GM19043 (cell line): Measurements from ENCODE around the gene PDF.
"Not testable (repeated sequence)": the region's sequence is repeated elsewhere in the genome, so short reads cannot be mapped to it uniquely, and the experiment has no call there.

ENCODE experiments used
- ATAC-seq: cut with Tn5 transposase; IDR thresholded peaks from one replicate; pipeline ENCODE4 v1.9.1; 2021; ENCODE audit warnings: low read depth; ENCODE audit not compliant: unreplicated experiment

The PDF gene

DNA sequence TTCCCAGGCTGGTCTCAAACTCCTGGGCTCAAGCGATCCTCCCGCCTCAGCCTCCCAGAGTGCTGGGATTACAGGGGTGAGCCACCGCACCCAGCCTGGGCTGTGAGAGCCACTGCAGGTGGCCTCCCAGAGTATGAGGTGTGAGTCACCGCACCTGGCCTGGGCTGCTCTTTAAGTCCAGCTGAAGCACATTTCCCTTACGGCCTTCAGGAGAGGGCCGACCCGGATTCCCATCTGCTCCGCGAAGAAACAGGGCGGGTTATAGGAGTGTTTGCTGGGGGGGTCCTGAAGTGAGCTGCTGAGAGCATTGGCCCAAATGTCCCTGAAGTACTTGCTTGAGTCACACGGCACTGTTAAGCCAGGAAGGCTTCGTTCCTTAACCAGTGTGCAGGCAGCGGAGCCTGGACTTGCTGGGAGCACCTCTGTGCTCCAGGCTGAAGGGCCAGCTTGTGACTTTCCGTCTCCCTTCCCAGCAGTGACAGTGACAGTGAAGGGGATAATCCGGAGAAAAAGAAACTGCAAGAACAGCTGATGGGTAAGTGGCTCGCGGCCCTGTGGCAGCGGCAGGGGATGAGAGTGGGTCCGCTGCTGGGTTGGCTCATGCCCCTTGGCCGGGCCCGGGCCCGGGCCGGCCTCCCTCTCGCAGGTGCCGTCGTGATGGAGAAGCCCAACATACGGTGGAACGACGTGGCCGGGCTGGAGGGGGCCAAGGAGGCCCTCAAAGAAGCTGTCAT lies 12.0 kb downstream of the PDF start:
- no peak for ATAC-seq

DNA sequence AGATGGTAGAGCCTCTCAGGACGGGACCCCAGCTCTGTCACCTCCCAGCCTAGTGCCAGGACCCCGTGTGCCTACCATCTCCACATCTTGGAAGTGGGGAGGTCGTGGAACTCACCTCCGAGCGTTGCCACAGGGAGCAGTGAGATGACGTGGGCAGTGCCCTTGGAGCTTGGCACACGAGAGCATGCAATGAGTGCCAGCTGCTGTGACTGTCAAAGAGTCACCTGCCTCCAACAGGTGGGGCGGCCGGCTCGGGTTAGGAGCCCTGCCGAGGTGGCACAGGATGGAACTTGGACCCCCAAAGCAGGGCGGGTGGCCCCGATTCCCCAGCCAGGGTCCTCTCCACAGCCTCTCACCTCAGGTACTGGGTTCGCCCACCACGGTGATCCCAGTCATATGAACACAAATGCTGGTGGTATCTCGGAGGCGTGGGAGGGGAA lies 13.8 kb downstream of the PDF start:
- no peak for ATAC-seq

DNA sequence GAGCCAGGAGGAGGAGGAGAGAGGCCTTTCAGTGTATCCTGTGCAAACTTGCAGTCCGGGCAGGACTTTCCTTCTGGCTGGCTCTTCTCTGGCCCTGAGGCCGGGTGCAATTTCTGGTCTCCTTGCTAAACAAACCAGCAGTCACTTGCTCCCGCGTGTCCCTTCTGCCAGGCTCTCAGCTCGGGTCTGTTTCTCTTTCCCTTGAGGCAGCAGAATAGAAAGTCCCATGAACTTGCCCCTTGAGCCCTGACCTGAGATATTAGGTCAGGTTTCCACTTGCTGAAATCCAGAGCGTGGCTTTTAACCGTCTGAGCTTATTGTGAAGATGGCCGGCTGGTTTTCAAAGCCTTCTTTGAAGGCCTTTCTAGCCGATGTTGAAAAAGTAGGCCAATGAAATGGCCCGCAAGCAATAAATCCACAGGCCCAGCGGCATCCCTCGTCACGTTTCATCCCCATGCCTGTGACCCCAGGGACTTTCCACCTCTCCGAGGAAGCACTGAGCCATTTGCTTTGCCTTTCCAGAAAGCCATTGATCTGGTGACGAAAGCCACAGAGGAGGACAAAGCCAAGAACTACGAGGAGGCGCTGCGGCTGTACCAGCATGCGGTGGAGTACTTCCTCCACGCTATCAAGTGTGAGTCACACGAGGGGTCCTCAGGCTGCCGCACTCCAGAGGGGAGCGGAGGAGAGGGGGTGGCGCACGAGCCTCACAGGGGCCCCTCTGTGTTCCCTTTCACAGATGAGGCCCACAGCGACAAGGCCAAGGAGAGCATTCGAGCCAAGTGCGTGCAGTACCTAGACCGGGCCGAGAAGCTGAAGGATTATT lies 14.7 kb downstream of the PDF start:
- no peak for ATAC-seq

DNA sequence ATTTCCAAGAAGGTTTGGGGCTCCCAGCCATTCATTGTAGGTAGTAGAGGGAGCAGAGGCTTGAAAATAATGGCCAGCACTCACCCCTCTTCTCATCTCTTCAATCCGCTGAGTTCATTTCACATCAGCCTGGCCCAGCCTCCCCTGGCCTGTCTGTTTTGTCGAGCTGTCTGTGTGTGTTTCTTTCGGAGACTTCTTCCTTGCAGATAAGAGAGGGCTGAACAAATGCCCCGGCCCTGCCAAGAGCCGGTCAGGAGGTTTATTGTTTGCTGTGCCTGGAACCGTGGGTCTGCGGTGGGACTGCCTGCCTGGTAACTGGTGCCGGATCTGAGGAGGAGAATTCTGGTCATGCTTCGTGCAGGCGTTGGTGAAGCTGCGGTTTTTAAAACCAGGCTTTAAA lies 15.9 kb downstream of the PDF start:
- ATAC-seq: no peak

DNA sequence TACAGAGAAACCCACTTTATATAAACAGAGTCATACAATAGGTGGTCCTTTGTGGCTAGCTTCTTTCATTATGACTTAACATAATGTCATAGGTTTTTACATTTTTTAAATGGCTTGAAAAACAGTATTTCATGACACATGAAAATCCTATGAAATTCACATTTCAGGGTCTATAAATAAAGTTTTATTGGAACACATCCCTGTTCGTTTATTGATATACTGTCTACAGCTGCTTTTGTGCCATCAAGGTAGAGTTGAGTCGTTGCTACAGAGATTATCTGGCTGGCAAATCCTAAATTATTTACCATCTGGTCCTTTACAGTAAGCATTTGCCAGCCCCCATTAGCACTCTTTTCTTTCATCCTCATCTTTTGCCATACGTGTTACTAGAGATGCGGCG lies 16.9 kb downstream of the PDF start:
- ATAC-seq: no peak

DNA sequence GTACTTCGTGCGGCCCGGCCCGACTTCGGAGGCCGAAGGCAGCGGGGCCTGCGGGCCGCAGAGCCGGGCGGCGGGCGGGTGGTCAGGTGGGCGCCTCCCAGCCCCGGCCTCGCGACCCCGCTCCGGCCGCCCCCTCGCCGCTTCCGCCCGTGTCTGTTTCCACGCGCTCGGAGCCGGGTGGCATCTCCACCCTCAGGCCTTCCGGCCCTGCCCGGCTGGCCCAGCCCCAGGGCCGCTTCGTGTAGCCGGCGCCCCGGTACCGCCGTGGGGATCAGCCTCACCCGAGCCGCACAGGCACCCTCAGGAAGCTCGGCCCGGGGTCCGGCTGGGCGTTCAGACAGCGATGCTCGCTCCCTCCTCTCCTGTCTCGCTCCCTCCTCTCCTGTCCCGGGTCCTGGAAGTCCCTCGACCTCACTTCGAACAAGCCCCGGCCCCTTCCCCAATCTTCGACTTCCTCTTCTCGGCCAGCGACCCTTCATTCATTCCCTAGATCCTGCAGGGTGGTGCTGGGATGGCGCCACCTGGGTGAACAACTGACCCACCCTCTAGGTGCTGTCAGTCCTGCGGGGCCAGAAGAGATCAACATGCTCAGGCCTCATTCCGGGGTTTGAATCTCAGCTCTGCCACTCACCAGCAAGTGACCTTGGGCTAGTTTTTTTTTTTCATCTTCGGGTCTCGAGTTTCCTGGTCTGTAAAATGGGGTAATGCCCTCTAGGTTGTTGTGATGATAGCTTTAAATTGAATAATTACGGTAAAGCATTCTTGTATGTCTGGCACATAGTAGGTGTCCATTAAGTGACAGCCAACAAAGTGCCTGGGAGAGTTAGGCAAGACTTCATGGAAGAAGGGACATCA lies 18.6 kb downstream of the PDF start:
- peak; percentile 25 for ATAC-seq

DNA sequence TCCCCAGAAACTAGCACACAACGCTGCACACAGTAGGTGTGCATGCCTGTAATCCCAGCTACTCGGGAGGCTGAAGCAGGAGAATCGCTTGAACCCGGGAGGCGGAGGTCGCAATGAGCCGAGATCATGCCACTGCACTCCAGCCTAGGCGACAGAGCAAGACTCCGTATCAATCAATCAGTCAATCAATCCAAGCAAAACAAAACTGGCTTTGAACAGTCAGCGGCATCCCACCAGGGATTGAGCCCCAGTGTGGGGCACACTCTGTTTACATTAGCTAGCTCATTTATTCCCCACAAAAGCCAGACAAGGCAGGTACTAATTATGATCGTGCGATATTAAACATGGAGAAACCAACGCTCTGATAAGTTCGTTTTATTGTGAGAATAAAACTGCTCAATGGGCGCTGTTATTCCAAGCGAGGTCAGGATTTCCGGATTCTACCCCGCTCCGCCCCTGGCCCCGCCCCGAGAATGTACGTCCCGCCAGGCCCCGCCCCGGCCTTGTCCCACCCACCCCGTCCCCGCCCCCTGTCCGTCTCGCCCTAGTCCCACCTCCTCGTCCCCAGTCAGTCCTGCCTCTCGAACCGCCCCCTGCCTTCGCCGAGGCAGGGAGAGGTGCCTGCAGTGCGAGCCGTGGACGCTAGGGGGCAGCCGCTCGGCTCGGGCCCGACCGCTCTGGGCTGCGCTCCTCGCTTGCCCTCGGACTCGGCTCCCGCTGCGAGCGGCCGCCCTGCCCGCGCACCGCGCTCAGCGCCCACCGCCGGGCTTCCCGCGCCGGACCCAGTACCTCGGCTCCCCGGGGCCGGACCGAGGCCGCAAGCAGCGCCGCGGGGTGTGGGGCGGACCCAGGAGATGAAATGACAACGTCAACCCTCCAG lies 19.5 kb downstream of the PDF start, which contains the start of gene VPS4A:
Gene VPS4A (plus strand): TSS at position 698 of the 880 bp plus-strand sequence. CDS start 162 bp downstream, at position 860.
- ATAC-seq: peak; percentile 95

DNA sequence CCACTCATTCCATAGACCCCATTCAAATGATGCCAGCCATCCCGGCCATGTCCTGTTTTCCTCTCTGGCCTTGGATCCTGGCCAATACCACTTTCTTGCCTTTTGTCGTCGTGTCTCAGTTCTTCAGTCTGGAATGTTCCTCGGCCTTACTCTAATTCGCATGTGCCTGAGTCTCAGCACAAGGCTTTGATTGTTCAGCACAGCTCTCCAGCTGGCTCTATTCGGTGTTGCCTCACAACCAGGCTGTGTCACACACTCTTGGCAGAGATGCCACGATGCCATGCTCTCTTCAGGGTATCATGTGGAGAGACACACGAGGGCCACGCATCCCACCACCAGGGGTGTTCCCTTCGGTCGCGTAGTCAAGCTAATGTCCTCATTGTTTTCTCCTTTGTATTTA lies 21.1 kb downstream of the PDF start:
- ATAC-seq: no peak

DNA sequence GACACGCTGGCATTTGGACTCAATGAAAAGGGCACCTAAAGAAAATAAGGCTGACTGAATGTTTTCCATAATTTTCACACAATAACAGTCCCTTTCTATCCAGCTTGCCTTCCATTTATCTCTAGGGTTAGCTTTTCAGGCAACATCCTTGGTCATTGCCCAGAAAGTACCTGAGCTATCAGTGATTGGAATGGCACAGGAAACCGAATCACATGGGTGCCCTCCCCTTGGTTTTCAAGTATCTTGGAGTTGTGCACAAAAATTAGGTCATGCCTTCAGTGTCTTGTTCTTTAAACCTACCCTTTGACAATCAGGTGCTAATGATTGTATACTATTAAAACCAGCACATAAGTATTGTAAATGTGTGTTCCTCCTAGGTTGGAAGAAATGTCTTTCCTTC lies 22.5 kb downstream of the PDF start:
- no peak for ATAC-seq

DNA sequence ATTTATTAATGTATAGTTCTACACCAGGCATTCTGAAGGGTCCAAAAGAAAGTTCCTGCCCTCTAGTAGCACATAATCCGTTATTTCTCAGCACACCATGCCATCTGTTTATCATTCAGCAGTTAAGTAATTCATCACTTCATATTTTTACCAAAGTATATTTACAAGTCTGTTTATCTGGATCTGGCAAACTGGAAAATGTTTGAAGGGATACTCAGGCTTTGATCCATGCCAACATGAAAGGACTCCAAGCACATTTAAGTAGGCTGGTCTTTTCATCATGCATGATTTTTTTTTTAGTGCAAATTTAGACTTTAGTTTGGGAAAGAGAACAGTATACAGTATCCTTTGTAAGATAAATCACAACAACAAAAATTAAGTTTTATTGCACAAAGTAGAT lies 23.3 kb downstream of the PDF start:
- no peak for ATAC-seq

DNA sequence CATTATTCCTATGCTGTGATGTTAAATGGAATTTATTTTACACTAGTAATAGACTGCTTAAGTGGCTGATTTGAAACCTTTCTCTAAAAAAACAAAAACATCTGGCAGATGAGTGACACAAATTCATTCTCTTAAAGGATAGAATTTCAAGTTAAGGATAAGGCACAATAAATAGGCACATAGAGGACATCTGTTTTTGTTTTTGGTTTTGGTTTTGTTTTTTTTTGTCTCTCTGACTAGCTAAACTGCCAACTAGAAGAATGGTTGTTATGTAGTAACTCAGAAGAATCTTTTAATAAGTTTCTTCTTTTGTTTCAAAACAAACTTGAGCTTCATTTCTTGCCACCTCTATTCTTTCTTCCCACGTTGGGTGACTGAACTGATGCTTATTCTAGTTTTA lies 24.4 kb downstream of the PDF start:
- no peak for ATAC-seq

DNA sequence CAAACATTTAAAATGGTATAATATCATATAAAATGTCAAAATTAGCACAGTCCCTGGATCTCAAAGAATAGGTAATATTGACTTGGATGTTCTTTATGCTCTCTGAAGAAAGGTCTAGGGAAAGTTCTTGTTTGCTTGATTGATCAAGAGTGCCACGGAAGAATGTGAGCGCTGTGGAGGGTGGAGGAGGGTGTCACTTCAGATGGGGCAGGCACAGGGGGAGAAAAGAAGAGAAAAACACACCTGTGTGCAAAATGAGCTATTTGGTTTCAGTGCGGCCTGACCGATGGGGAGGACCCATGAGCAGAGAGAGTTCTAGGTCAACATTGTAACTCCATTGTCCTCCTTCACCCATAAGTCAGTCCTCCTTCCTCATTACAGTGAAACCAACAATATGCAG lies 28.1 kb downstream of the PDF start:
- no peak for ATAC-seq

DNA sequence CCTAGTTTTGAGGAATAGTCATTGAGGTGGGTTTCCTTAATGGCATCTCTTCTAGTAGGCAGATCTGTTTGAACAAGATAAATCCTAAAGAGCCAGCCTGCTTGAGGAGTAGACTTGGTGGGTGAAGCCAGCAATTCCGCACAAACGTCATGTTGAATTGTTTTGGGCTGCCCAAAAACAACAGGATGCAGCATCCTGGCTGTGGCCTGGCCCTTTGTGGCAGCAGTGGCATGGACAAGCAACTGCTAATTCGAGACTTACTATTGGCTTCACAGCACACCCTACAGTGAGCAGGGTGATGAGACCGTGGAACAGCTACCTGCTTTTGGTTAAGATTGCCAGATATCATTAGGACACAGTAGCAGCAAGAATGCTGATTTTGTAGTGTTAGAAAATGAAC lies 28.5 kb downstream of the PDF start:
- no peak for ATAC-seq

DNA sequence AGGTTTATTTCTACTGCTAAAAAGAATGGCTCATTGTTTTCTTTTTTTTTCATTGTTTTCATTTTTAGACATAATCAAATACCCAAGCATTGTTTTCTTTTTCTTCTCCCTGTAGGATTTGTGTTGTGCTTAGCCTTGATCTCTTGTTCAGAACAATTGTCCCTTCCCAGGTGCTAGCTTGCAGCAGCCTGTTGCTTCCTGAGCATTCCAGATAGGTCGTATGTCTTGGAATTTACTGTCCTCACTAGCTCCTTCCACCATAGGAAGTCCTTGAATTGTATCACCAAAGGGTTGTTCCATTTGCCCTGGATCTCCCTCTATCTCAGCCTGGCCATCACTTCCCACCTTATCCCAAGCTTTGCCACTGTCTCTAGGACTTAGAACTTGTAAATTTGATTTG lies 29.2 kb downstream of the PDF start:
- no peak for ATAC-seq

DNA sequence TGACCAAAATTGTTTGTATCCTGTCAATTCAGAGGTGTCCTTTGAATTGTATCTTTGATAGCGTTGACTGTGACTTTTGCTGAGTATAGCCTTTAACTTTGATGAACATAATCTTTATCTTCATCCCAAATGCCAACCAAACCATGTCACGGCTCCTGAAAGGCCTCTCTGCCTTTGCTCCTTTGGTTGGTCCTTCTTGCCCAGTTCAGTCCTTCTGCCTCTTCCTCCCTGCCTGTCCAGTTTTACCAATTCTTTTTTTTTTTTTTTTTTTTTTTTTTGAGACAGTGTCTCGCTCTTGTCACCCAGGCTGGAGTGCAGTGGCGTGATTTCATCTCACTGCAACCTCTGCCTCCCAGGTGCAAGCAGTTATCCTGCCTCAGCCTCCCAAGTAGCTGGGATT lies 32.1 kb downstream of the PDF start:
- no peak for ATAC-seq

DNA sequence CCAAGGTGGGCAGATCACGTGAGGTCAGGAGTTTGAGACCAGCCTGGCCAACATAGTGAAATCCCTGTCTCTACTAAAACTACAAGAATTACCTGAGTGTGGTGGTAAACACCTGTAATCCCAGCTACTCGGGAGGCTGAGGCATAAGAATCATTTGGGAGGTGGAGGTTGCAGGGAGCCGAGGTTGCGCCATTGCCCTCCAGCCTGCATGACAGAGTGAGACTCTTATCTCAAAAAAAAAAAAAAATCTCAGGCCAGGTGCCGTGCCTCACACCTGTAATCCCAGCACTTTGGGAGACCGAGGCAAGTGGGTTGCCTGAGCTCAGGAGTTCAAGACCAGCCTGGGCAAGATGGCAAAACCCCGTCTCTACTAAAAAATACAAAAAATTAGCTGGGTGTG lies 33.6 kb downstream of the PDF start:
- ATAC-seq: not testable (repeated sequence)

DNA sequence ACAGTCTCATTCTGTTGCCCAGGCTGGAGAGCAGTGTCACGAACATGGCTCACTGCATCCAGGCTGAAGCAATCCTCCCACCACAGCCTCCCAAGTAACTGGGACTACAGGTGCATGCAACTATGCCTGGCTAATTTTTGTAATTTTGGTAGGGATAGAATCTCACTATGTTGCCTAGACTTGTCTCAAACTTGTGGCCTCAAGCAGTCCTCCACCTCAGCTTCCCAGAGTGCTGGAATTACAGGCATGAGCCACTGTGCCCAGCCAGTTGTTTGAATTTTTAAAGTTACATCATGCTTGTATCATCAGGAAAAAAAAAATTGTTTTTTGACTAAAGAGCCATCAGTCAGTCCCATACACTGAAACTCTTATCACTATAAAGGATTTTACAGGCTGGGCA lies 36.3 kb downstream of the PDF start:
- ATAC-seq: no peak

DNA sequence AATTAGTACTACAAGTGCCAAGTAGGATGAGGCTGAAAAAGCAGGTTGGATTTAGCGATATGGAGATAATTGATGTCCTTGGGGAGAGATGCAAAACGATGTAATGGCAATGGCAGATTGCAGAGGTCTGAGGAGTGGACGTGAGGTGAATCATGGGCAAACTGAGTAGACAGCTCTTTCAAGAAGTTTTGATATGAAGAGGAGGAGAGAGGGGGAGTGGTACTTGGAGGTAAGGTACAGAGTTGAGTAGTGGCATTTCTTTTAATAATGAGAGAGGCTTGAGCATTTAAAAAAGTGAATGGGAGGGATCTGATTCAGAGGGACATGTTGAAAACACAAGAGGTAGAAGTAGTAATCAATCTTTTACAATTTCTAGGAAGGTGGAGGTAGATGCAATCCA lies 37.0 kb downstream of the PDF start:
- no peak for ATAC-seq

DNA sequence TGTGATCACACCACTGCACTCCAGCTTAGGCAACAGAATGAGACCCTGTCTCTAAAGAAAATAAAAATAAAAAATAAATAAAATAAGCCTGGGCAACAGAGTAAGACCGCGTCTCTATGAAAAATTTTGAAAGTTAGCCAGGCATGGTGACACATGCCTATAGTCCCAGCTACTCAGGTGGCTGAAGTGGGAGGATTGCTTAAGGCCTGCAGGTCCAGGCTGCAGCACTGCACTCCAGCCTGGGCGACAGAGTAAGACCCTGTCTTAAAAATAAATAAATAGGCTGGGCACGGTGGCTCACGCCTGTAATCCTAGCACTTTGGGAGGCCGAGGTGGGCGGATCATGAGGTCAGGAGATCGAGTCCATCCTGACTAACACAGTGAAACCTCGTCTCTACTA lies 38.7 kb downstream of the PDF start:
- ATAC-seq: not testable (repeated sequence)
